Measurements from ENCODE around the gene SNX6. TPM values are rescaled to one million over a fixed set of nuclear protein-coding genes. Genes with fewer than 3 reads are reported as not detected.

SNX6 gene
- total and polyA plus RNA-seq, 10 of the 15 experiments (the other 5 are each of a cell fraction or from before 2014, with no cell fraction given) = 34.4 to 107 (median 71.7) TPM

GRCh38 chr14:34614638-34615037 is 15.3 kb downstream of the SNX6 start:
- no peak overlapping the region for H3K4me3 ChIP-seq
- peaks cover 0 to 4% of the 10 kb centered on the region in 2 experiments; a peak in 1 of 4 replicates for H3K36me3 ChIP-seq (ENCODE audit: control insufficient read depth in 2 of 2, insufficient read depth in 2 of 2, low read length in 1 of 2)
- no peak overlapping the region for H3K27ac ChIP-seq (ENCODE audit: control insufficient read depth, insufficient read depth)
- H3K9ac ChIP-seq (ENCODE audit: control insufficient read depth, insufficient read depth, low read length) = no peak overlapping the region
- no peak for TF ChIP-seq EZH2 (IDR thresholded peaks at IDR 0.05; ENCODE audit: borderline replicate concordance, control insufficient read depth, low read depth, low read length)
- RAD21 ChIA-PET (ENCODE audit: unreplicated experiment) = no interaction called here
- H3K9me3 ChIP-seq (replicated peaks; ENCODE audit: control insufficient read depth, insufficient read depth, low read length) = no peaks in the 10 kb centered on the region
- no peaks in the 10 kb centered on the region for H3K4me1 ChIP-seq (ENCODE audit: control insufficient read depth, insufficient read depth, low read length)
- SMC1A ChIA-PET (ENCODE audit: uncharacterized antibody, unreplicated experiment) = interaction anchor here (0.6 kb wide), 1 partner anchor 9 kb away, joined by 3 read pairs; no protein-coding TSS in a partner anchor
- H3K27me3 ChIP-seq (replicated peaks in 1 of 2; ENCODE audit: control insufficient read depth in 2 of 2, insufficient read depth in 2 of 2, low read length in 1 of 2) = no peaks in the 10 kb centered on the region
- ATAC-seq (no peak), FAIRE-seq (no peak), DNase-seq (ENCODE audit: low read depth, low spot score) (no peak)
- in situ Hi-C loops (cut with MboI) (no loop called here), intact Hi-C loops (cut with micrococcal nuclease; ENCODE audit: unreplicated experiment) (no loop called here)
- no peaks in the 10 kb centered on the region for H3K79me2 ChIP-seq (ENCODE audit: control insufficient read depth, insufficient read depth, low read length)
- 97% methylated on average over 4 of the region's 4 CpGs for WGBS (ENCODE audit: insufficient coverage, insufficient replicate concordance, low lambda C conversion rate, missing lambda C conversion rate)
- H2AFZ ChIP-seq (ENCODE audit: control insufficient read depth, low read depth, low read length) = no peak overlapping the region
- TSS peak; percentile 31 for BruUV-seq (replicated peaks)
- H4K20me1 ChIP-seq (ENCODE audit: control insufficient read depth, insufficient read depth) = no peaks in the 10 kb centered on the region
- CTCF ChIA-PET = no interaction called here
- POLR2A ChIA-PET = interaction anchor here (1.4 kb wide), 1 partner anchor 18 kb away, joined by 3 read pairs; no protein-coding TSS in a partner anchor
- no peak overlapping the region for H3K4me2 ChIP-seq (ENCODE audit: control insufficient read depth, insufficient read depth)

GRCh38 chr14:34610101-34610500 is 19.8 kb downstream of the SNX6 start:
- ChIA-PET POLR2A (no interaction called here), CTCF (no interaction called here), RAD21 (ENCODE audit: unreplicated experiment) (no interaction called here), SMC1A (ENCODE audit: uncharacterized antibody, unreplicated experiment) (no interaction called here)
- H3K4me2 ChIP-seq (ENCODE audit: control insufficient read depth, insufficient read depth) = no peak overlapping the region
- H4K20me1 ChIP-seq (ENCODE audit: control insufficient read depth, insufficient read depth) = no peaks in the 10 kb centered on the region
- FAIRE-seq (no peak), ATAC-seq (no peak), DNase-seq (ENCODE audit: low read depth, low spot score) (no peak)
- no peak overlapping the region for H3K9ac ChIP-seq (ENCODE audit: control insufficient read depth, insufficient read depth, low read length)
- TF ChIP-seq RUNX3 (IDR thresholded peaks at IDR 0.05; ENCODE audit: low read length) (no peak), SIN3A (IDR thresholded peaks at IDR 0.05; ENCODE audit: low read depth, low read length) (no peak), ESRRA (IDR thresholded peaks at IDR 0.05; ENCODE audit: low read length) (no peak), PML (IDR thresholded peaks at IDR 0.05; ENCODE audit: low read length) (no peak), SRF (IDR thresholded peaks at IDR 0.05; ENCODE audit: low read depth in 2 of 2, low read length in 2 of 2) (no peak), CEBPB (IDR thresholded peaks at IDR 0.05; ENCODE audit: borderline replicate concordance in 1 of 2, low read depth in 2 of 2, low read length in 2 of 2) (no peak), JUND (IDR thresholded peaks at IDR 0.05; ENCODE audit: low read depth, low read length) (no peak), MTA3 (IDR thresholded peaks at IDR 0.05; ENCODE audit: borderline replicate concordance, low read length) (no peak), NR2C1 (IDR thresholded peaks at IDR 0.05) (no peak), EED (IDR thresholded peaks at IDR 0.05; ENCODE audit: low read depth) (no peak), RCOR1 (conservative IDR thresholded peaks at IDR 0.05; ENCODE audit: low read depth, low read length) (no peak), DPF2 (IDR thresholded peaks at IDR 0.05) (no peak)
- H3K36me3 ChIP-seq (ENCODE audit: control insufficient read depth in 2 of 2, insufficient read depth in 2 of 2, low read length in 1 of 2) = peaks cover 0 to 16% of the 10 kb centered on the region in 2 experiments; a peak in 2 of 4 replicates
- BruUV-seq (replicated peaks) = no TSS peak
- H2AFZ ChIP-seq (ENCODE audit: control insufficient read depth, low read depth, low read length) = no peak overlapping the region
- WGBS (ENCODE audit: insufficient coverage, insufficient replicate concordance, low lambda C conversion rate, missing lambda C conversion rate) = 92% methylated on average over 3 of the region's 3 CpGs
- H3K79me2 ChIP-seq (ENCODE audit: control insufficient read depth, insufficient read depth, low read length) = no peaks in the 10 kb centered on the region
- no peak overlapping the region for H3K27ac ChIP-seq (ENCODE audit: control insufficient read depth, insufficient read depth)
- H3K27me3 ChIP-seq (replicated peaks in 1 of 2; ENCODE audit: control insufficient read depth in 2 of 2, insufficient read depth in 2 of 2, low read length in 1 of 2) = no peaks in the 10 kb centered on the region
- H3K4me3 ChIP-seq = no peak overlapping the region
- intact Hi-C loops (cut with micrococcal nuclease; ENCODE audit: unreplicated experiment) (no loop called here), in situ Hi-C loops (cut with MboI) (no loop called here)
- H3K9me3 ChIP-seq (replicated peaks; ENCODE audit: control insufficient read depth, insufficient read depth, low read length) = no peaks in the 10 kb centered on the region
- H3K4me1 ChIP-seq (ENCODE audit: control insufficient read depth, insufficient read depth, low read length) = no peaks in the 10 kb centered on the region
